Transverse colon (tissue), 4 donors: Measurements from ENCODE around the gene OLFML2A. TPM values are rescaled to one million over a fixed set of nuclear protein-coding genes. Genes with fewer than 3 reads are reported as not detected.
A peak's percentile ranks its signal among the peaks of the same experiment; 100 is the strongest.

Experiments
- DNase-seq: peaks from one replicate; pipeline ENCODE4 v3.0.0-alpha.2; 2019
- H3K27ac ChIP-seq, 4 donors: fragments of 200-600 bp; sonication (generic); 2 replicates each; pipeline ENCODE4 v1.5.1; 2016 to 2018; ENCODE audit warnings: inconsistent platforms in 4 of 4
- H3K27me3 ChIP-seq: fragments of 200-600 bp; sonication (generic); 2 replicates; pipeline ENCODE4 v1.5.1; 2017; ENCODE audit warnings: inconsistent platforms
- H3K36me3 ChIP-seq, 4 donors: fragments of 200-600 bp; sonication (generic); 2 replicates each; pipeline ENCODE4 v1.5.1; 2017 to 2019; ENCODE audit warnings: inconsistent platforms in 4 of 4
- H3K4me1 ChIP-seq, 4 donors: fragments of 200-600 bp; sonication (generic); 2 replicates each; pipeline ENCODE4 v1.5.1; 2017 to 2020; ENCODE audit warnings: inconsistent platforms in 4 of 4
- H3K4me3 ChIP-seq, 4 donors: fragments of 200-600 bp; sonication (generic); 1 replicate in 1 of 4; 2 replicates in 3 of 4; pipeline versions ENCODE4 v1.5.1 to v1.6.1; 2017 to 2019; ENCODE audit warnings: inconsistent platforms in 4 of 4
- H3K9me3 ChIP-seq, 2 donors: fragments of 200-600 bp; sonication (generic); 2 replicates each; pipeline ENCODE4 v1.5.1; 2017 to 2019; ENCODE audit warnings: inconsistent platforms in 2 of 2
- CTCF ChIP-seq, 5 experiments: fragments of 200-600 bp in 3 of 5; fragments of 450-650 bp in 2 of 5; sonication (generic) in 3 of 5; IDR thresholded peaks; 1 replicate in 2 of 5; 2 replicates in 3 of 5; pipeline ENCODE4 v1.5.1; 2016 to 2017; ENCODE audit warnings: antibody characterized with exemption in 5 of 5, inconsistent platforms in 3 of 5, mild to moderate bottlenecking in 2 of 5, moderate library complexity in 1 of 5
- EP300 ChIP-seq: sonication (generic); formaldehyde crosslinking; IDR thresholded peaks from one replicate; pipeline ENCODE4 v1.6.1; 2017; ENCODE audit warnings: antibody characterized with exemption, low read depth
- POLR2A ChIP-seq: fragments of 450-650 bp; IDR thresholded peaks from one replicate; pipeline ENCODE4 v1.6.1; 2016; ENCODE audit warnings: antibody characterized with exemption, mild to moderate bottlenecking, moderate library complexity
- POLR2AphosphoS5 ChIP-seq, 3 donors: sonication (generic); formaldehyde crosslinking; IDR thresholded peaks; one replicate each; pipeline ENCODE4 v1.6.1; 2016; ENCODE audit warnings: antibody characterized with exemption in 3 of 3
- WGBS, 2 donors: methylation state at CpG; one replicate each; pipeline ENCODE4 v1.1.5; 2018; ENCODE audit warnings: low coverage in 1 of 2; 5-methylcytosine and 5-hydroxymethylcytosine counted together
- in situ Hi-C, 4 donors: fragments of 200-750 bp; cut with MboI; loops; one replicate each; pipeline versions ENCODE4 v1.15.0 to v1.15.1; 2017; ENCODE audit warnings: low sequenced_read_pairs in 3 of 4, low pct_ligation_motif_present in 1 of 4, low pct_unique_long_range_greater_than_20kb in 1 of 4
- intact Hi-C: fragments of 100-400 bp; cut with DNase I; formaldehyde crosslinking; loops from one replicate; pipeline ENCODE4 v1.15.1; 2023; ENCODE audit warnings: low total_unique reads
- total RNA-seq, 4 donors: library from RNA; depleted of rRNA; stranded (reverse); fragments of >200 nt; gene quantifications; one replicate each; pipeline ENCODE4 v1.1.0, GENCODE V29; 2016

The OLFML2A gene
- total RNA-seq, 4 donors from 2014 or later = 9.4 to 59.1 (median 16.0) TPM

- peaks cover 13 to 27% (median 21%) of the 10 kb centered on the region in 4 donors for H3K4me1 ChIP-seq
- 0 to 5% methylated on average over 1 to 12 of the region's 12 CpGs for WGBS, 2 donors
- H3K27ac ChIP-seq = peak overlapping the region; percentile 93 to 96 (median 94)
- DNase-seq = no peak
- peaks cover 0 to 32% (median 10%) of the 10 kb centered on the region in 4 donors for H3K36me3 ChIP-seq
- TF ChIP-seq POLR2AphosphoS5 (IDR thresholded peaks at IDR 0.05) (no peak), POLR2A (no peak), CTCF (IDR thresholded peaks at IDR 0.05) (no peak), EP300 (no peak)
- no peaks in the 10 kb centered on the region for H3K9me3 ChIP-seq
- intact Hi-C loops (no loop called here), in situ Hi-C loops (no loop called here)
- peak overlapping the region; percentile 56 to 91 (median 76) for H3K4me3 ChIP-seq
- H3K27me3 ChIP-seq = no peaks in the 10 kb centered on the region
Observed at GRCh38 chr9:124860582-124861341, 83.8 kb downstream of the OLFML2A start.

- Histone ChIP-seq H3K4me1 (peaks cover 13 to 27% (median 21%) of the 10 kb centered on the region in 4 donors), H3K36me3 (peaks cover 0 to 32% (median 10%) of the 10 kb centered on the region in 4 donors), H3K27ac (peak within 1 kb of the TSS; percentile 93 to 96 (median 94)), H3K9me3 (no peaks in the 10 kb centered on the region), H3K27me3 (no peaks in the 10 kb centered on the region), H3K4me3 (peak within 1 kb of the TSS; percentile 56 to 91 (median 76))
- in situ Hi-C loops (no loop called here), intact Hi-C loops (no loop called here)
- 1% methylated on average over 62 of the region's 92 CpGs; no CpG with 5 or more reads in 1 of the 2 donors for WGBS, 2 donors
- peak; percentile 97 for DNase-seq
- TF ChIP-seq CTCF (IDR thresholded peaks at IDR 0.05) (peak in 4 of 5 experiments; percentile 20 to 38 (median 22)), POLR2AphosphoS5 (IDR thresholded peaks at IDR 0.05) (peak; percentile 91 to 97 (median 93)), POLR2A (peak; percentile 86), EP300 (no peak)
Observed at GRCh38 chr9:124861342-124862229, 84.7 kb downstream of the OLFML2A start, which contains the start of the genes ARPC5L and RPL35. Gene ARPC5L (plus strand): TSS chr9:124862130. CDS start chr9:124869291, 7,161 bp downstream. Gene RPL35 (minus strand): TSS chr9:124861957. CDS start chr9:124861912, 45 bp downstream.

- intact Hi-C loops = no loop called here
- Histone ChIP-seq H3K4me1 (peaks cover 19 to 37% (median 28%) of the 10 kb centered on the region in 4 donors), H3K27ac (peak overlapping the region in 2 of 4 donors; percentile 93), H3K27me3 (no peaks in the 10 kb centered on the region), H3K4me3 (no peak overlapping the region), H3K9me3 (no peaks in the 10 kb centered on the region), H3K36me3 (peaks cover 0 to 20% (median 9%) of the 10 kb centered on the region in 4 donors)
- WGBS, 2 donors = 32 to 71% methylated on average over 2 to 7 of the region's 7 CpGs
- no peak for DNase-seq
- in situ Hi-C loops = no loop called here
- no peak for TF ChIP-seq EP300
- no peak for TF ChIP-seq POLR2A
- TF ChIP-seq CTCF (IDR thresholded peaks at IDR 0.05) = no peak
- no peak for TF ChIP-seq POLR2AphosphoS5 (IDR thresholded peaks at IDR 0.05)
Observed at GRCh38 chr9:124863371-124863871, 86.5 kb downstream of the OLFML2A start.

Other genes with a start within 250 kb of the OLFML2A start
- 10 to 100 TPM in 3 of 4 donors, 1 to 10 TPM in 1; 9.7 to 14.6 (median 12.5) TPM for gene NR6A1, start 5.8 kb upstream of the OLFML2A start, total RNA-seq
- gene WDR38, start 76.3 kb downstream of the OLFML2A start, total RNA-seq = not detected
- 1,000 to 10,000 TPM in 3 of 4 donors, 100 to 1,000 TPM in 1; 498 to 3,953 (median 1,382) TPM for gene RPL35, start 84.8 kb downstream of the OLFML2A start, total RNA-seq
- 10 to 100 TPM in 3 of 4 donors, 1 to 10 TPM in 1; 9.8 to 37.0 (median 22.8) TPM for gene ARPC5L, start 85.0 kb downstream of the OLFML2A start, total RNA-seq
- 100 to 1,000 TPM in 1 of 4 donors, 10 to 100 TPM in 3; 24.3 to 144 (median 30.1) TPM for gene GOLGA1, start 163.9 kb downstream of the OLFML2A start, total RNA-seq